T-helper 1 cell treated with Interleukin-12 subunit alpha and Interleukin-12 subunit beta and Interleukin-4 antibody, amounts not matched to agents 30 μg/mL and 1 μg/mL, for 36 hours (primary cell): ENCODE data around the gene B4GALNT3.

Experiments used
- H3K27ac Mint-ChIP-seq: one replicate; pipeline ENCODE4 v1.8.0; 2021; ENCODE audit warnings: mild to moderate bottlenecking, mixed read lengths
- H3K27me3 Mint-ChIP-seq: one replicate; pipeline ENCODE4 v1.8.0; 2021; ENCODE audit warnings: low read depth, mixed read lengths
- H3K36me3 Mint-ChIP-seq: one replicate; pipeline ENCODE4 v1.8.0; 2021; ENCODE audit warnings: low read depth, mixed read lengths
- H3K4me1 Mint-ChIP-seq: one replicate; pipeline ENCODE4 v1.8.0; 2021; ENCODE audit warnings: low read depth, mixed read lengths
- H3K4me3 Mint-ChIP-seq: one replicate; pipeline ENCODE4 v1.8.0; 2021; ENCODE audit warnings: mild to moderate bottlenecking, moderate library complexity, mixed read lengths
- H3K9me3 Mint-ChIP-seq: one replicate; pipeline ENCODE4 v1.8.0; 2021; ENCODE audit warnings: mixed read lengths

B4GALNT3 gene

DNA sequence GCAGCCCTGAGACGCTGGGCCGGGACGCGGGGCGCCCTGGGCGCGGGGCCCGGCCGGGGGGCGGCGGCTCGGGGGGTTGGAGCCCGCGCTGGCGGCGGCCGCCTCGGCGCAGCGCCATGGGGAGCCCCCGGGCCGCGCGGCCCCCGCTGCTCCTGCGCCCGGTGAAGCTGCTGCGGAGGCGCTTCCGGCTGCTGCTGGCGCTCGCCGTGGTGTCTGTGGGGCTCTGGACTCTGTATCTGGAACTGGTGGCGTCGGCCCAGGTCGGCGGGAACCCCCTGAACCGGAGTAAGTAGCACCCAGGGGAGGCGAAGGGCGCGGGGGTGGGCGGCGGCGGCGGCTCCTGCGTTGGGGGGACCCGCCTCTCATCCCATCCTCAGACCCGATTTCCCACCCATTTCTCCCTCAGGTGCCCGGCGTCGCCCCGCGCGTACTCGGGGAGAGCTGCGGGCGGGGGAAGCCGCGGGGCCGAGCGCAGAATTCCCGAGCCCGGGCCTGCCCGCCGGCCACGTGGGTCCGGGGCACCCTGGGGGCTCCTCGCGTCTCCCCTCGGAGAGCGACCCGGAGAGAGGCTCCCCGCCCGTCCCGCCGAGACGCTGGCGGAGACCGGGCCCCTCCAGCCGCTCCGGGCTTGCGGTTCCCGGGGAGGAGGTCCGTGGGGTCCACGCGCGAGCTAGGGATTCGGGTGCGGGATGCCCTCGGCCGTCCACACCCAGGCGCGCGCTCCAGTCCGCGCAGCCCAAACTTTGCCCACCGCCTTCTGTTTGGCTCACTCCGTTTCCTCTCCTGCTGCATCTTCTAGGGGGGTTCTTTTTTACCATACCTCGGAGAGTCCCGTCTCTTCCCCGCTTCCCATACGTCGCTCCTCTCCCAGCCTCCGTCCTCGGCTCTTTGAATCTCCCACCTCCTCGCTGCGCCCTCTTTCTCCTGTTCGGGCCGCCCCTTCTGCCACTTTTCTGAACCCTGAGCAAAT, 807 bp downstream of the B4GALNT3 start:
- peak overlapping the region; percentile 82 for H3K4me3 Mint-ChIP-seq
- H3K27ac Mint-ChIP-seq: no peak overlapping the region
- H3K36me3 Mint-ChIP-seq: peaks cover 1% of the 10 kb centered on the region
- peaks cover 75% of the 10 kb centered on the region for H3K27me3 Mint-ChIP-seq
- no peaks in the 10 kb centered on the region for H3K9me3 Mint-ChIP-seq
- peaks cover 7% of the 10 kb centered on the region for H3K4me1 Mint-ChIP-seq

DNA sequence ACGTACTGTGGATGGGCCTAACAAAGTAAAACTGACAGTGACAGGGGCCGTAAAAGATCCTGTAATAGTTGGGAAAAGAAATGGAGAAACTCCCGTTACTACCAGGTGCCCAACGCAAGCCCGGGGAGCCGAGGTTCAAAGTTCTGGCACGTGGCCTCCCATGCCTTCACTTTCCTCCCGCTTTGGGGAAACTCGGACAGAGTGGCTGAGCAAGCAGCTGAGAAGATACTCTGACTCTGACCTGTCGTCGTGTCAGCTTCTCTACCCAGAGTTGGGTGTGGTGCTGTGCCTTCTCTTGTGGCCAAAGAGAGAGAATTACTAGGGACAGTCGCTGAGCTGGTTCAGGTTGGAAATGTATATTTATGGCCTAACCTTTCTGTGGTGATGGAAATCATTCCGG, 1.7 kb downstream of the B4GALNT3 start:
- no peaks in the 10 kb centered on the region for H3K9me3 Mint-ChIP-seq
- H3K4me1 Mint-ChIP-seq: peaks cover 7% of the 10 kb centered on the region
- H3K36me3 Mint-ChIP-seq: peaks cover 1% of the 10 kb centered on the region
- peak overlapping the region; percentile 82 for H3K4me3 Mint-ChIP-seq
- peaks cover 67% of the 10 kb centered on the region for H3K27me3 Mint-ChIP-seq
- H3K27ac Mint-ChIP-seq: no peak overlapping the region

- peaks cover 50% of the 10 kb centered on the region for H3K27me3 Mint-ChIP-seq
- no peaks in the 10 kb centered on the region for H3K9me3 Mint-ChIP-seq
- peaks cover 7% of the 10 kb centered on the region for H3K4me1 Mint-ChIP-seq
- no peak overlapping the region for H3K4me3 Mint-ChIP-seq
- H3K36me3 Mint-ChIP-seq: peaks cover 1% of the 10 kb centered on the region
- no peak overlapping the region for H3K27ac Mint-ChIP-seq
Observed at GRCh38 chr12:462936-463705, 3.4 kb downstream of the B4GALNT3 start.

GRCh38 chr12:464484-465267, 4.9 kb downstream of the B4GALNT3 start:
- no peaks in the 10 kb centered on the region for H3K9me3 Mint-ChIP-seq
- no peaks in the 10 kb centered on the region for H3K36me3 Mint-ChIP-seq
- H3K27ac Mint-ChIP-seq: no peak overlapping the region
- H3K4me1 Mint-ChIP-seq: peaks cover 4% of the 10 kb centered on the region
- H3K4me3 Mint-ChIP-seq: no peak overlapping the region
- H3K27me3 Mint-ChIP-seq: peaks cover 36% of the 10 kb centered on the region

GRCh38 chr12:466039-466438, 6.3 kb downstream of the B4GALNT3 start:
- peaks cover 2% of the 10 kb centered on the region for H3K4me1 Mint-ChIP-seq
- no peak overlapping the region for H3K27ac Mint-ChIP-seq
- no peaks in the 10 kb centered on the region for H3K9me3 Mint-ChIP-seq
- H3K27me3 Mint-ChIP-seq: peaks cover 32% of the 10 kb centered on the region
- no peaks in the 10 kb centered on the region for H3K36me3 Mint-ChIP-seq
- H3K4me3 Mint-ChIP-seq: no peak overlapping the region

DNA sequence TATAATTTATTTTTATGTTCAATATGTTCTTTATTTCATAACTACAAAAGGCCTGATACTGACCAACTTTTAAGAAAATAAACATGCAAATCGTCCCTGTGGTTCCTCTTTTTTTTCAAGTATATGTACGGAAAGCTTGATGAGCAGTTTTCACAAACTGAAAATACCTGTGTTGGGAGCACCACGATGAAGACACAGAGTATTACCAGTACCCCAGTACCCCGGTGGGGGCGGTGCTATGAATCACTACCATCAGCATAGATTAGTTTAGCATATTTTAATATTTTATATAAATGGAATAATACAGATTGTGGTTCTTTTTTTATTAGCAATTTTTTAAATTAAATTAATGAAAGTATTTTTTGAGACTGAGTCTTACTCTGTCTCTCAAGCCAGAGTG, 7.0 kb downstream of the B4GALNT3 start:
- Mint-ChIP-seq H3K27me3 (peaks cover 25% of the 10 kb centered on the region), H3K4me3 (no peak overlapping the region), H3K36me3 (no peaks in the 10 kb centered on the region), H3K27ac (no peak overlapping the region), H3K4me1 (no peaks in the 10 kb centered on the region), H3K9me3 (no peaks in the 10 kb centered on the region)

- Mint-ChIP-seq H3K4me3 (no peak overlapping the region), H3K36me3 (no peaks in the 10 kb centered on the region), H3K9me3 (no peaks in the 10 kb centered on the region), H3K27me3 (peaks cover 17% of the 10 kb centered on the region), H3K27ac (no peak overlapping the region), H3K4me1 (no peaks in the 10 kb centered on the region)
Observed at GRCh38 chr12:467591-467990, 7.9 kb downstream of the B4GALNT3 start.

DNA sequence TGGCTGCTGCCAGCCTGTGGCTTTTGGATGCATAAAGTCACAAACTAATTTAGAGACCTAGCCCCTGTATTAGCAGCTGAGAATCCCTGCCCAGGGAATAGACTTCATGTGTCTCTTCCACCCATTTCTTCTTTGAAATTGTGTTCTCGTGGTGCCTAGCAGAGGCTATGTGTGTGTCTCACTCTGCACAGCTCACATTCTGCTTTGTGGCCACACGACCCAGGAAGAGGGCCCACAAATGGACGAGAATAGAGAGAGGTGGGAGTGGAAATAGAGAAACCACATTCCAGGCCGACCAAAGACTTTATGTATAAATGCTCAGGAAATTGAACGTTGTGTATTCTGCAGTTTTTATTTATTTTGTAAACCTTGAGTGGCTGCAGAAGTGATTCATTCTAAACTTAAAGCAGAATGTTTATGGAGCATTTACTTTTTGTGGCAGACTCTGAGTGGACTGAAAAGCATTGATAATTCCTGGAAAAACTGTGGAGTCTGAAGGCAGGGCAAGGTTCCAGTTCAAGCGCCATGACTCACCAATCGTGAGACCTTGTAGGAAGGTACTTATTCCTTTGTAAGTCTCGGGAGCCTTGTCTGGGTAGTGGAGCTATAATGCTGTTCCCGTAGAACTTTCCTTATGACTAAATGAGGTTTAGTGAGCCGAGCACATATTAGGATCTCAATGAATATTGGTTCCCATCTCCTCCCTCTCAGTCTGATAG, 9.1 kb downstream of the B4GALNT3 start:
- no peak overlapping the region for H3K27ac Mint-ChIP-seq
- H3K4me1 Mint-ChIP-seq: no peaks in the 10 kb centered on the region
- no peak overlapping the region for H3K4me3 Mint-ChIP-seq
- H3K36me3 Mint-ChIP-seq: no peaks in the 10 kb centered on the region
- peaks cover 9% of the 10 kb centered on the region for H3K27me3 Mint-ChIP-seq
- no peaks in the 10 kb centered on the region for H3K9me3 Mint-ChIP-seq

DNA sequence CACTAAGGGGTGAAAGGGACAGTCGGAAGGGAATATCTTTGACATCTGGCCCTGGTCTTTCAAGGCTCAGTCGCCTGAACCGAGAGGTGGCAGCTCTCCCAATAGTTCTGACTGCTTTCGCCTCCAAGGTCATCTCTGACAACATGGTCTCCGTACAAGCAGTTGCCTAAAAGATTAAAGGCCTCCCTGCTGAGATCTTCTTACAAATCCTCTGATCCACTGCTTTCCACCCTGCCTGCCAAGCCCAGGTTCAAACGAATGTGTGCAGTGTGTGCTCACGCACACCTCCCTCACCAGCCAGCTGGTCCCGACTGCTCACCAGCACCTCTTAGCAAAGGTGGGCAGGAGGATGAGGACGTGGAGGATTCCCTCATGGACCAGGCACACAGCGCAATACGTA, 10.4 kb downstream of the B4GALNT3 start:
- Mint-ChIP-seq H3K36me3 (no peaks in the 10 kb centered on the region), H3K4me1 (no peaks in the 10 kb centered on the region), H3K27me3 (peaks cover 6% of the 10 kb centered on the region), H3K27ac (no peak overlapping the region), H3K4me3 (no peak overlapping the region), H3K9me3 (no peaks in the 10 kb centered on the region)

GRCh38 chr12:473198-473597, 13.5 kb downstream of the B4GALNT3 start:
- no peaks in the 10 kb centered on the region for H3K9me3 Mint-ChIP-seq
- peaks cover 25% of the 10 kb centered on the region for H3K27me3 Mint-ChIP-seq
- no peaks in the 10 kb centered on the region for H3K4me1 Mint-ChIP-seq
- no peak overlapping the region for H3K4me3 Mint-ChIP-seq
- no peak overlapping the region for H3K27ac Mint-ChIP-seq
- no peaks in the 10 kb centered on the region for H3K36me3 Mint-ChIP-seq

GRCh38 chr12:473863-474577, 14.3 kb downstream of the B4GALNT3 start:
- H3K27me3 Mint-ChIP-seq: peaks cover 30% of the 10 kb centered on the region
- H3K4me3 Mint-ChIP-seq: no peak overlapping the region
- no peaks in the 10 kb centered on the region for H3K36me3 Mint-ChIP-seq
- H3K9me3 Mint-ChIP-seq: no peaks in the 10 kb centered on the region
- H3K27ac Mint-ChIP-seq: no peak overlapping the region
- no peaks in the 10 kb centered on the region for H3K4me1 Mint-ChIP-seq

- H3K4me3 Mint-ChIP-seq: no peak overlapping the region
- H3K4me1 Mint-ChIP-seq: no peaks in the 10 kb centered on the region
- no peaks in the 10 kb centered on the region for H3K9me3 Mint-ChIP-seq
- H3K27ac Mint-ChIP-seq: no peak overlapping the region
- H3K36me3 Mint-ChIP-seq: no peaks in the 10 kb centered on the region
- H3K27me3 Mint-ChIP-seq: peaks cover 34% of the 10 kb centered on the region
Observed at GRCh38 chr12:475286-475685, 15.5 kb downstream of the B4GALNT3 start.

DNA sequence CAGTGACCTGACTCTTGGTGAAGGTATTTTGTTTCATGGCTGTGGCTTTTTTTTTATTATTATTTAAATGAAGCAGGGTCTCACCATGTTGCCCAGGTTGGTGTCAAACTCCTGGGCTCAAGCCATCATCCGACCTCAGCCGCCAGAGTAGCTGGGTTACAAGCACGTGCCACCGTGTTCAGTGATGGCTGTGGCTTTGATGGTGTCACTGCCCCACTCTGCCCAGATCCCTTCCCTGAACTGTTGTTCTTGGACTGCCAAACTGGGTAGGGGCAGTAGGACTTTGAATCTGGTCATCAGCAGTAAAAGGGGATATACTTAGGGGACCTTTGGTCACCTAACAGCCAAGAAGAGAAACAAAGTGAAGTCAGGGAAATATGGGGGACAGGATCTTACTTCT, 19.4 kb downstream of the B4GALNT3 start:
- no peaks in the 10 kb centered on the region for H3K9me3 Mint-ChIP-seq
- peaks cover 30% of the 10 kb centered on the region for H3K27me3 Mint-ChIP-seq
- no peaks in the 10 kb centered on the region for H3K4me1 Mint-ChIP-seq
- H3K36me3 Mint-ChIP-seq: no peaks in the 10 kb centered on the region
- no peak overlapping the region for H3K27ac Mint-ChIP-seq
- H3K4me3 Mint-ChIP-seq: no peak overlapping the region
